Esophagus squamous epithelium (tissue), 4 donors: ENCODE data around the gene TRABD2B.

ENCODE experiments used
- POLR2A ChIP-seq, 4 donors: fragments of 450-650 bp; IDR thresholded peaks; one replicate each; pipeline ENCODE4 v1.6.1; 2017; ENCODE audit warnings: antibody characterized with exemption in 4 of 4, mild to moderate bottlenecking in 4 of 4, moderate library complexity in 3 of 4
- TF ChIP-seq, protein P1 (sequence below), 6 experiments: fragments of 450-650 bp in 4 of 6; fragments of 200-600 bp in 2 of 6; sonication (generic) in 2 of 6; IDR thresholded peaks; one replicate each; pipeline ENCODE4 v1.5.1; 2016 to 2019; ENCODE audit warnings: antibody characterized with exemption in 6 of 6, mild to moderate bottlenecking in 4 of 6, moderate library complexity in 4 of 6

DNA sequence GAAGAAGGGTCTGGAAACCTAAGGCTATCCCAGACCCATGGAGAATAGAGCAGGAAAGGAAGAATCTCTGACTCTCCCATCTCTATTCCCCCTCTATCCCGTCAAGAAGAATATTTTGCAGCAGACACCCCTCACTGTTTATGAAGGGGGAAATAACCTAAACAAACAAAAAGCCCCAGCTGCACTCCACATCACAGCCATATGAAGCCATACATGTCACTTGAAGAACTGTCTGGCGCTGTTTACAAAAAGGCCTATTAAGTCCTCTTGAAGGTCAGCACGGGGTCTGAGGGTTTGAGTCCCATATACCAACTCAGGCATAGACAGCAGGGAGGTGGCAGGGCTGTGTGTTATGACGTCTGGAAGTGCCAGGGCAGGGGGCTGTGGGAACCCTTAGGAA lies 31.4 kb downstream of the TRABD2B start:
- TF ChIP-seq, protein P1, sequence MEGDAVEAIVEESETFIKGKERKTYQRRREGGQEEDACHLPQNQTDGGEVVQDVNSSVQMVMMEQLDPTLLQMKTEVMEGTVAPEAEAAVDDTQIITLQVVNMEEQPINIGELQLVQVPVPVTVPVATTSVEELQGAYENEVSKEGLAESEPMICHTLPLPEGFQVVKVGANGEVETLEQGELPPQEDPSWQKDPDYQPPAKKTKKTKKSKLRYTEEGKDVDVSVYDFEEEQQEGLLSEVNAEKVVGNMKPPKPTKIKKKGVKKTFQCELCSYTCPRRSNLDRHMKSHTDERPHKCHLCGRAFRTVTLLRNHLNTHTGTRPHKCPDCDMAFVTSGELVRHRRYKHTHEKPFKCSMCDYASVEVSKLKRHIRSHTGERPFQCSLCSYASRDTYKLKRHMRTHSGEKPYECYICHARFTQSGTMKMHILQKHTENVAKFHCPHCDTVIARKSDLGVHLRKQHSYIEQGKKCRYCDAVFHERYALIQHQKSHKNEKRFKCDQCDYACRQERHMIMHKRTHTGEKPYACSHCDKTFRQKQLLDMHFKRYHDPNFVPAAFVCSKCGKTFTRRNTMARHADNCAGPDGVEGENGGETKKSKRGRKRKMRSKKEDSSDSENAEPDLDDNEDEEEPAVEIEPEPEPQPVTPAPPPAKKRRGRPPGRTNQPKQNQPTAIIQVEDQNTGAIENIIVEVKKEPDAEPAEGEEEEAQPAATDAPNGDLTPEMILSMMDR (IDR thresholded peaks at IDR 0.05): no peak
- TF ChIP-seq POLR2A (IDR thresholded peaks at IDR 0.05): no peak
